HUDEP-2 (cell line): ENCODE results near the gene C18orf54.
"Not testable (repeated sequence)": the region's sequence is repeated elsewhere in the genome, so short reads cannot be mapped to it uniquely, and the experiment has no call there.

Source experiments
- DNase-seq, 76 experiments: peaks; one replicate each; lab custom pipeline; 2025; ENCODE audit not compliant: unreplicated experiment in 76 of 76; lab: John Stamatoyannopoulos, UW

C18orf54 gene

GRCh38 chr18:54357660-54358494, at the start of gene C18orf54, which contains the start of gene STARD6:
C18orf54 (plus strand) TSS chr18:54357906; CDS start chr18:54360573, 2,667 bp downstream.
STARD6 (minus strand) TSS chr18:54357858; CDS start chr18:54354573, 3,285 bp downstream.
- peak; percentile 12 to 95 (median 82) for DNase-seq

DNA sequence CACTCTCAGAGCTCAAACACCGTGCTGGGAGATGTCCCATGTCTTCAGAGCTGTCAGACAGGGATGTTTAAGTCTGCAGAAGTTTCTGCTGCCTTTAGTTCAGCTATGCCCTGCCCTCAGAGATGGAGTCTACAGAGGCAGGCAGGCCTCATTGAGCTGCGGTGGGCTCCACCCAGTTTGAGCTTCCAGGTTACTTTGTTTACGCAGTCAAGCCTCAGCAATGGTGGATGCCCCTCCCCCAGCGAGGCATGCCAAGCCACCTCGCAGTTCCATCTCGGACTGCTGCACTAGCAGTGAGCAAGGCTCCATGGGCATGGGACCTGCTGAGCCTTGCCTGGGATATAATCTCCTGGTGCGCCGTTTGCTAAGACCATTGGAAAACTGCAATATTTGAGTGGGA, 48.1 kb upstream of the C18orf54 start:
- DNase-seq: not testable (repeated sequence)

DNA sequence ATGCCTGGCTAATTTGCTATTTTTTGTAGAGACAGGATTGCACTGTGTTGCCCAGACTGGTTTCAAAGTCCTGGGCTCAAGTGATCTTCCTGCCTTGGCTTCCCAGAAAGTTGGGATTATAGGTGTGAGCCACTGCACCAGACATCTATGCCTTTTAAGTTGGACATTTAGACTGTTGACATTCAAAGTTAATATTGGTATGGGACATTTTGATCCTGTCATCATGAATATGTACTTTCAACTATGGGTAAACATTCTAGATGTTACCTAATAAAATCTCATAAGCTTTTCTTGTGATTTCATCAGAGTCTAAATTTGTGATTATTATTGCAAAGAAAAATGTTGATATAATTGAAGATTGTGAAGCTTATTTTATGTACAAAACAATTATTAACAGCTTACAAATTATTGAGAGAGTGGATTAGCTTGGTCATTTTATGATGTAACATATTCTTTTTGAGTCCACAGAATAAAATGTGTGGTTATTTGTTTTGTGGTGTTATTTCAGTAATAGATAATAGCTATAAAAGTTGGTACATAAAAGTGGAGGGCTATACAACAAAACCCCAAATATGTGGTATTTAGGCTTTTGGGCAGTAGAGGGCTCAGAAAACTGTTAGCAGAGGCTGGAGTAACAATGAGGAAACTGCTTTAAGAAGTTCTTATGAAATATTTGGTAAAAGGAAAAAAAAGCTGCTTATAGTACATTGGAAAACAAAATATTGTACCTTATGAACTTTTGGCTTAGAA, 41.5 kb upstream of the C18orf54 start:
- DNase-seq: no peak

GRCh38 chr18:54323561-54323960, 34.1 kb upstream of the C18orf54 start:
- no peak for DNase-seq

- DNase-seq: no peak
Measured at GRCh38 chr18:54323970-54324369, 33.7 kb upstream of the C18orf54 start.

GRCh38 chr18:54327818-54328217, 29.9 kb upstream of the C18orf54 start:
- no peak for DNase-seq

- no peak for DNase-seq
Measured at GRCh38 chr18:54329787-54330186, 27.9 kb upstream of the C18orf54 start.

- peak in 1 of 76 experiments; percentile 2 for DNase-seq
Measured at GRCh38 chr18:54330768-54331548, 26.7 kb upstream of the C18orf54 start.

DNA sequence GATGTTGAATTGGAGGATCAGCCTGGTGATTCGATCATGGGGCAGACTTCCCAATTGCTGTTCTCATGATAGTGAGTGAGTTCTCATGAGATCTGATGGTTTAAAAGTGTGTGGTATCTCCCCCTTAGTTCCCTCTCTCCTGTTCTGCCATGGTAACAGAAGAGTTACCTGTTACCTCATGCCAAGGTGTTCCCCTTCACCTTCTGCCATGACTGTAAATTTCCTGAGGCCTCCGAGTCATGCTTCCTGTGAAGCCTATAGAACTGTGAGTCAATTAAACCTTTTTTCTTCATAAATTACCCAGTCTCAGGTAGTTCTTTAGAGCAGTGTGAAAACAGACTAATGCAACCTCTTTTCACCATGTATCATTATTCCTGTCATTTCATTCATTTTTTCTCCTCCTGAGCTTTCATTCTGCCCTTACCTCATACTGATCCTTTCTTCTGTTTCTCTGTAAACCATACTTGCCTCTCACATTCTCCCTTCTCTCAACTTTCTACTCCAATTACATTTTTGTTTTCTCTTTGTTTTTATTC, 22.0 kb upstream of the C18orf54 start:
- no peak for DNase-seq

GRCh38 chr18:54338230-54338629, 19.5 kb upstream of the C18orf54 start:
- no peak for DNase-seq

DNA sequence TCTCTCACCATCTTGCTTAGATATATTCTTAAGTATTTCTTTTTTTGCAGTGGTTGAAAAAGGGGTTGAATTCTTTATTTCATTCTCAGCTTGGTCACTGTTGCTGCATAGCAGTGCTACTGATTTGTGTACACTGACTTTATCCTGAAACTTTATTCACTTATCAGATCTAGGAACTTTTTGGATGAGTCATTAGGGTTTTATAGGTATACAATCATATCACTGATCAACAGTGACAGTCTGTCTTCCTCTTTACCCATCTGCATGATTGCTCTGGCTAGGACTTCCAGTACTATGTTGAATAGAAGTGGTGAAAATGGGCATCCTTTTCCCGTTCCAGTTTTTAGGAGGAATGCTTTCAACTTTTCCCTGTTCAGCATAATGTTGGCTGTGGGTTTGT, 6.5 kb upstream of the C18orf54 start:
- DNase-seq: no peak

- DNase-seq: peak in 9 of 76 experiments; percentile 1 to 51 (median 41)
Measured at GRCh38 chr18:54357082-54357659, 535 bp upstream of the C18orf54 start.

DNA sequence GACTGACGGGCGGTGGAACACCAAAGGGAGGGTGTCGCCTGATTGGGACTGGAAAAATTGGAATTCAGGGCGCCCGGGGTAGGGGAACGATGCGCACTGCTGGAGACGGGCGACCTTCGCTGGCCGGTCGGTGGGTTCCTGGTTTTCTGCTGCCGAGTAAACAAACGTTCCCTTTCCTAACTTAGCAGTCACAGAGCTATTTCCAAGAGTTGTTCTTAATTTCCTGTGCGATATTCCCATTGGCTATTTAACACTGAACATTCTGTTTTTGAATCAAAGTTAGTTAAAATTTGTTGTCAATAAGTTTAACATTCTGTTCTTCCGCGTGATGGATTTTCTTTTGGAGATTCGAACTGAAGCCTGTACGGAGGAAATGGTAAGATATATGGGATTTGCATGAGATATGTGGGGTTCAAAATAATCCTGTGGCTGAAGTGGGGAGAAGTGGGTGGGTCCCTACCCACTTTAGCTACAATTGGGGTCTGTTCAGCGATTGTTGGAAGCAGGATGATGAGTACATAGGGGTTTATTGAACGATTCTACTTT, 862 bp downstream of the C18orf54 start:
- peak in 6 of 76 experiments; percentile 9 to 49 (median 28) for DNase-seq

GRCh38 chr18:54359233-54359632, 1.5 kb downstream of the C18orf54 start:
- no peak for DNase-seq

GRCh38 chr18:54360406-54360805, 2.7 kb downstream of the C18orf54 start:
- DNase-seq: no peak

DNA sequence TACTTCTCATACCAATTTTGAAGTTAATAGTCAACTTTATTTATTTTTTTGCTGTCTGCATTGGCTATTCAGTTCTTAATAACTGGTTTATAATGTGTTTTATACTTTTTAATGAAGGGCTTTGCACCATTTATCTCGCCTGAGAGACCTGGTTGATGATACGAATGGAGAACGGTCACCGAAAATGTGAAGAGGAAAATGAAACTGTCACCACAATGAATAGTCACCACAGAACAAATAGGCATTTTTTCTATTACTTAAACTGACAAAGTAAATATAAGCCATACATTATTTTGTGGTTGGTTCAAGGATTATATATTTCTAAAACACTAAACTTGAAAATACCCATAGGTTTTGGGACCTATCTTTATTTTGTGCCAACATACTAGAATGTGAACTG, 20.4 kb downstream of the C18orf54 start:
- DNase-seq: no peak

DNA sequence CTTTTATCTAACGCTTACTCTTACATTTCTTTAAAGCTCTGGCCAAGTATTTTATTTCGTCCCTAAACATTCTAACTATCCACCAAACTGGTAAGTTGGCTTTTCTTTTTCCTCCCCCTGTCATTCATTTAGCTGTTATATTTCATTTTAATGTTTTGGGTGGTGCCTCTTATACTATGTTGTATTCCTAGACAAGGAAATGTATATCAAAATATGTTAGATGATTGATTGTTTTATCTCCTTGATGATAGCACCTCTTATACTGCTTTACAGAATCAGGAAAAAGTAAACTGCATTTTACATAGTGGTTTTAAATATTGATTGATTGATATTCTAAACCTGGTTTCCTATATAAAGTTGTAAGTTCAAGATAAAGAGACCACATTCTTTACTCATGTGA, 23.9 kb downstream of the C18orf54 start:
- no peak for DNase-seq

GRCh38 chr18:54382076-54382475, 24.4 kb downstream of the C18orf54 start:
- no peak for DNase-seq

- DNase-seq: no peak
Measured at GRCh38 chr18:54382733-54383252, 25.1 kb downstream of the C18orf54 start.

DNA sequence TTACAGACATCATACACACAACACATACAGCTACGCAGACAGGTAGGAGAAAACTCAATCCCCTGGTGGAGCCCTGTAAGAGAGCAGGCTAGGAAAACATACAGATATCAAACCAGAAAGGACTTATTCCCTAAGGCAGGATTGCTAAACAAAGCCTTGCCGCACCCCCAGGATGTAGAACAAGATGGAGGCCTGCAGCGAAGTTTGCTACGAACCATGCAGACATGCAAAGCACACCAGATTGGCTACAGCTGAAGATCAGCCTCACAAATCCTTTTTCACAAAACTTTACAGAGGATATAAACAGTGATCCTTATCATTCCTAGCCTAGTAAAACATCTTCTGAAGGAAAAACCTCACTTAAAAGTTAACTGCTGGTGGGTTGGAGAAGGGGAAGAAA, 28.3 kb downstream of the C18orf54 start:
- DNase-seq: peak in 1 of 76 experiments; percentile 0
